ACC112 (cell line): Measurements from ENCODE around the gene PEX11A.

Experiments
- H2AFZ ChIP-seq: fragments of 200-600 bp; sonication (generic); one replicate; pipeline ENCODE4 v1.6.0; 2017; ENCODE audit warnings: antibody characterized with exemption, low read length; ENCODE audit not compliant: unreplicated experiment
- H3K27ac ChIP-seq: fragments of 200-600 bp; sonication (generic); 2 replicates; pipeline ENCODE4 v1.5.1; 2014; ENCODE audit warnings: low read depth, mild to moderate bottlenecking, antibody characterized with exemption, low read length, moderate library complexity
- H3K27me3 ChIP-seq: fragments of 200-600 bp; sonication (generic); 2 replicates; pipeline ENCODE4 v1.6.1; 2014; ENCODE audit warnings: mild to moderate bottlenecking, antibody characterized with exemption, low read length, moderate library complexity, mixed read lengths; ENCODE audit not compliant: insufficient read depth
- H3K36me3 ChIP-seq: fragments of 200-600 bp; sonication (generic); 2 replicates; pipeline ENCODE4 v1.6.1; 2016; ENCODE audit warnings: mild to moderate bottlenecking, antibody characterized with exemption, low read length, moderate library complexity, mixed read lengths; ENCODE audit not compliant: insufficient read depth
- H3K4me1 ChIP-seq: fragments of 200-600 bp; sonication (generic); one replicate; pipeline ENCODE4 v1.6.1; 2016; ENCODE audit warnings: low read length, mixed read lengths; ENCODE audit not compliant: insufficient read depth, unreplicated experiment, control insufficient read depth
- H3K4me3 ChIP-seq: fragments of 200-600 bp; sonication (generic); 2 replicates; pipeline ENCODE4 v1.5.1; 2014; ENCODE audit warnings: mild to moderate bottlenecking, low read depth, low read length
- H3K79me2 ChIP-seq: fragments of 200-600 bp; sonication (generic); one replicate; pipeline ENCODE4 v1.6.0; 2016; ENCODE audit warnings: low read length; ENCODE audit not compliant: control insufficient read depth, unreplicated experiment, insufficient read depth

The PEX11A gene

DNA sequence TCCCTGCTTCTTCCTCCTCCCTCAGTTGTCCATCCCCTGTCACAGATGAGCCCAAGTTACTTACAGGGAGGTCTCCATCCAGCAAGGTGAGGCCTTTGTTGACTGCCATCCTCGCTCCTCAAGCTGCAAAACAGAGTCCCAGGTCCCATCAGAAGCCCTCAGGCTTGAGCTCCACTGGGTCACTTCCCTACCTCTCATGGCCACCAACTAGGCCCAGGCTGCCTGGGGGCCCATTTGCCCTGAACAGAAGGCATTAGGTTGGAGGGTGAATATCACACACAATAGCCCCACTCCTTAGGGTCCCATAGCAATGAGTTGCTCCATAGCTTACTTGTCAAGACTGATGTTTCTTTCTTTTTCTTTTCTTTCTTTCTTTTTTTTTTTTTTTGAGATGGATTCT lies 13.2 kb downstream of the PEX11A start:
- H3K27ac ChIP-seq: no peak overlapping the region
- H3K36me3 ChIP-seq: no peaks in the 10 kb centered on the region
- H3K79me2 ChIP-seq: no peaks in the 10 kb centered on the region
- H2AFZ ChIP-seq: no peak overlapping the region
- H3K27me3 ChIP-seq: no peaks in the 10 kb centered on the region
- H3K4me1 ChIP-seq: peaks cover 23% of the 10 kb centered on the region
- no peak overlapping the region for H3K4me3 ChIP-seq

DNA sequence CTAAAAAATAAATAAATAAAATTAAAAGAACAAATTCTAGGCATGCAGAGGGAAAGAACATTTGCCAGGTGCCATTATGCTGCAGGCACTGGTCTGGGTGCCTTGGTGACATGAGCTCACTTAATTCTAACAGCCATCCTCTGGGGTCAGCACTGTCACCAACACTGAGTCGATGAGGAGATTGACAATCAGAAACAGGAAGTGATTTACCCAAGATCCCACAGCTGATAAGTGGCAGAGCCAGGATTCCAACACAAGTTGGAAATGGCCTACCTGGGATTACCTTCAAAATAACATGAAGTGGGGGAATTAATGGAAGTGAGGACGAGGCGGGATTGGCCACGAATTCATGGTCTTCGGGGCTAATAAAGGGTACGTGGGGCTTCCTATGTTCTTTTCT lies 14.9 kb downstream of the PEX11A start:
- H3K36me3 ChIP-seq: no peaks in the 10 kb centered on the region
- no peaks in the 10 kb centered on the region for H3K79me2 ChIP-seq
- H2AFZ ChIP-seq: no peak overlapping the region
- no peaks in the 10 kb centered on the region for H3K27me3 ChIP-seq
- no peak overlapping the region for H3K27ac ChIP-seq
- H3K4me1 ChIP-seq: peaks cover 14% of the 10 kb centered on the region
- H3K4me3 ChIP-seq: no peak overlapping the region

DNA sequence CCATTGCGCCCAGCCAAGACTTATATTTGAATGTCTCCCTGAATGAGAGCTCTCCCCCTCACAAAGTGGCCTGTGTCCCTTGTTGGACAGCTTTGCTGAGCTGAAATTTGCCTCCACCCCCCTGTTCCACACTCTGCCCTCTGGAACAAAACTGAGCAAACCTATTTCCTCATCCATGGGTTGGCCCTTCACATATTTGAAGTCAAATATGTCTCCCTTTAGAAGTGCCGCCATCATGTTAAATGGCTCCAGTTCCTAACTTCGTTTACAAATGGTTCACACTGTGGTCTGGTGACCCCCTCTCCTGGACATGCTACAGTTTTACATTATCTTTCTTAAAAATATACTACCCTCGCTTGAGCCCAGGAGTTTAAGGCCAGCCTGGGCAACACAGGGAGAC lies 16.0 kb downstream of the PEX11A start:
- Histone ChIP-seq H3K4me3 (no peak overlapping the region), H3K4me1 (peaks cover 5% of the 10 kb centered on the region), H3K27ac (no peak overlapping the region), H3K27me3 (no peaks in the 10 kb centered on the region), H3K79me2 (no peaks in the 10 kb centered on the region), H2AFZ (no peak overlapping the region), H3K36me3 (no peaks in the 10 kb centered on the region)

DNA sequence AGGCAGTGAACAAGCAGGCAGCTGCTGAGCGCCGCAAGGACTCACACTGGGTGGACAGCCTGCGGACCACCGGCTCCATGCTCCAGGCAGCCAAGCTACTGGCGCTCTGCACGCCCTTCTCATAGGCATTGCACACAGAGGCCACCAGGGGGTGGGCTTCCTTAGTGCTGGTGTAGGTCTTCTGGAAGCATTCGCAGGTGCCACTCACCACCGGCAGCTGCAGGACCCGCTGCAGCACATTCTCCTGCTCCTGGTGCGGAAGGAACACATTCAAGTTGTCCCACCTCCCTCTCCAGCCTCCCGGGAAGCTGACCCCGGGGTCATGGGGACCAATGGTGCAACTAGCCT lies 17.4 kb downstream of the PEX11A start:
- Histone ChIP-seq H2AFZ (no peak overlapping the region), H3K27me3 (no peaks in the 10 kb centered on the region), H3K27ac (no peak overlapping the region), H3K79me2 (no peaks in the 10 kb centered on the region), H3K36me3 (no peaks in the 10 kb centered on the region), H3K4me3 (no peak overlapping the region), H3K4me1 (no peaks in the 10 kb centered on the region)

DNA sequence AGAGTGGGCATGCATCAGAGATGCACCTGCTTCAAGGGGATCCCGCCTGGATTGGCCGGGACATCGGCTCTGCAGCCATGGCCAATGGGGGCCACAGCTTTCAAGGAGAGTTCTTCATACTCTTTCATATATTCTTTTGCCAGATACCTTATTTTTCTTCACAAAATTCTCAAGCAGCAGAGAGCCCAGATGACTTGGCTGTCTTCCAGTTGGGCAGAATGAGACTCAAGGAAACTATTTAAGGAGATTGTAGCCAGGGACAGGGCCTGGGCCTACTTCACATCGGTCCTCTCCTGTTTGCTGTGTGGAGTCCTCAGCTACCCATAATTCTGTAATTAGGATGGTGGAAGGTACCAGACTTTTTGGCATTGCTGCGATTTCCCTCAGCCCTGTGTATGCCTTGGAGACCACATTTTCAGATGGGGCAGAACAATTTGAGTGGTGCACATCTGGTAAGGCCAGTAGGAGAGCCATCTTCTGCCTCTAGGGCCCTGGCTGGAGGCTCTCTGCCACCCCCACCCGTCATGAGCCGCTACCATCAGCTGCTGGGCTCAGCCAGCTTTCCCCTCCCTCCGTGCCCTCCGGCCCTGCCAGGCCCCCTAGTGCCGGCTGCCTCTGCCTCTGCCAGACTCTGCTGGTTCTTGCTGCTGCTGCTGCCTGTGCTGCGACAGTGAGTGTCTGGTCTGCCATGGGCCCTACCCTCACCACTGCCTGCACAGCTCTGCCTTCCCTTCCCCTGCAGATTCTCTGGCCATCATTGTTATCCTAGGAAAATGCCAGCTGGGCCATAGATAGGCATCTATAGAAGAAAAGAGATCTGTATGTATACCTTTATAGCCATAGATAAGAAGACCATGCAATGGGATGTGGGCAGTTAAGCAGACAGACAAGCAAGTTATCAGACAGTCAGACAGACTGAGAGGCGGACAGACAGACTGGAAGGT lies 18.1 kb downstream of the PEX11A start:
- no peak overlapping the region for H3K4me3 ChIP-seq
- H3K4me1 ChIP-seq: no peaks in the 10 kb centered on the region
- no peaks in the 10 kb centered on the region for H3K79me2 ChIP-seq
- H3K36me3 ChIP-seq: no peaks in the 10 kb centered on the region
- no peaks in the 10 kb centered on the region for H3K27me3 ChIP-seq
- no peak overlapping the region for H2AFZ ChIP-seq
- no peak overlapping the region for H3K27ac ChIP-seq

DNA sequence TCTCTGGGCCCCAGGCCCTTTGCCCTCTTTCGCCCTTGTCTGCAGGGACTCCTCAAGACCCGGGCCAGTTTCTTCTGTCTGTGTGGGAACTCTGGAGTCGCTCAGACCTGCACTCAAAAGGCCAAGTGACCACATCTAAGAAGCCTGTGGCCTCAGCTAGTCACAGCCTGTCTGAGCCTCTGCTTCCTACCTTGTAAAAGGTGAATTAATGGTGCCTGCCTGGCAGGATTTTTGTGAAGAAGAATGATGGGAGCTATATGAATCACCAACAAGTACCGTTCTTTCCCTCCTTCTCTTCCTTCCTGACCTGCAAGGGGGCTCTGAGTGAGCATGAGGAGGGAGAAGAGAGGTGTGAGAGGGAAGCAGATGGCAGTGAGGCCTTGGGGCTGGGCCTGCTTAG lies 18.9 kb downstream of the PEX11A start:
- H2AFZ ChIP-seq: no peak overlapping the region
- no peaks in the 10 kb centered on the region for H3K27me3 ChIP-seq
- H3K27ac ChIP-seq: no peak overlapping the region
- H3K79me2 ChIP-seq: no peaks in the 10 kb centered on the region
- no peaks in the 10 kb centered on the region for H3K36me3 ChIP-seq
- H3K4me1 ChIP-seq: no peaks in the 10 kb centered on the region
- H3K4me3 ChIP-seq: no peak overlapping the region

DNA sequence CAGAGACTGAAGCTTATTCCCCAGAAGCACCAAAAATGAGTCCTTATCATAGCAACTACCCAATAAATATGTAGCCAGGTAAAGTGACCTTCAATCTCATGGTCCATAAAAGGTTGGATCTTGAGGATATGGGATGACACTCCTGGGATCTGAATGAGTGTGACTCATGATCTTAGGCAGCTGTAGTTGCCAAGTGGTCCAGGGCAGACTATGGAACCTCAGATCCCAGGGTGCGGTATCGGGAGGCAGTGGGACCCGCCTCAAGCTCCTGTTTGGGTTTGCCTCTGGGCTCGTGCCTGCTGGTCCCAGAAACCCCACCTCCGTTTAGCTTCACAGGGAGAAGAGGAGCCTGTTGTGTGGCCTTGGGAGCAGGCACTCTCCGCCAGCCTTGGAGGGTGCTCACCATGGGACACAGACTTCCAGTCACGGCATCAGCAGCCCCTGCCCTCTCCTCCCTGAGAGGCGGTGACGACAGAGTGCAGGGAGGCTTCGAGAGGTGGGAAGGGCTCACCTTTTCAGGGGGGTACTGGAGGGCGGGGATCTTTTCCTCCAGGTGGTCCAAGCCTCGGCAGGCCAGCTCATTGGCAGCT lies 19.5 kb downstream of the PEX11A start:
- H3K4me1 ChIP-seq: peaks cover under 1% of the 10 kb centered on the region
- H2AFZ ChIP-seq: no peak overlapping the region
- H3K79me2 ChIP-seq: no peaks in the 10 kb centered on the region
- no peak overlapping the region for H3K4me3 ChIP-seq
- H3K36me3 ChIP-seq: no peaks in the 10 kb centered on the region
- H3K27ac ChIP-seq: no peak overlapping the region
- no peaks in the 10 kb centered on the region for H3K27me3 ChIP-seq

DNA sequence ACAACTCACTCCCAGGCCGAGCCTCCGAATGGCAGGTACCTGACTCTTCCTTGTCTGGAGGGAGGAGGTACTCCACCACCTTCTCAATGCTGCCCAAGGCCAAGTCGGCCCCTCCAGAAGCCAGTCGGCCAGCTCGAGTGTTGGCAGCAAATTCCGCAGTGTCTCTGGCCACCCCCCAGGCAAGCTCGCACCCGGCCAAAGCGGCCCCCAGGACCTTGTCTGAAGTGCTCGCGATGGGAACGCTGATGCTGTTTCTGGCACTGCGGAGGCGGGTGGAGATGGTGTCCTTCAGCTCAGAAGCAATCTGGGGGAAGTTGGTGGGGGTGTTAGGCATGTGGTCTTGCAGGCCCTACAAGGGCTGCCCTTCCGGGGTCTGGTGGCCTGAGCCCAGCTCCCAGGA lies 20.6 kb downstream of the PEX11A start:
- H2AFZ ChIP-seq: no peak overlapping the region
- peaks cover 6% of the 10 kb centered on the region for H3K4me1 ChIP-seq
- H3K27me3 ChIP-seq: no peaks in the 10 kb centered on the region
- H3K27ac ChIP-seq: no peak overlapping the region
- H3K4me3 ChIP-seq: no peak overlapping the region
- H3K79me2 ChIP-seq: no peaks in the 10 kb centered on the region
- no peaks in the 10 kb centered on the region for H3K36me3 ChIP-seq

DNA sequence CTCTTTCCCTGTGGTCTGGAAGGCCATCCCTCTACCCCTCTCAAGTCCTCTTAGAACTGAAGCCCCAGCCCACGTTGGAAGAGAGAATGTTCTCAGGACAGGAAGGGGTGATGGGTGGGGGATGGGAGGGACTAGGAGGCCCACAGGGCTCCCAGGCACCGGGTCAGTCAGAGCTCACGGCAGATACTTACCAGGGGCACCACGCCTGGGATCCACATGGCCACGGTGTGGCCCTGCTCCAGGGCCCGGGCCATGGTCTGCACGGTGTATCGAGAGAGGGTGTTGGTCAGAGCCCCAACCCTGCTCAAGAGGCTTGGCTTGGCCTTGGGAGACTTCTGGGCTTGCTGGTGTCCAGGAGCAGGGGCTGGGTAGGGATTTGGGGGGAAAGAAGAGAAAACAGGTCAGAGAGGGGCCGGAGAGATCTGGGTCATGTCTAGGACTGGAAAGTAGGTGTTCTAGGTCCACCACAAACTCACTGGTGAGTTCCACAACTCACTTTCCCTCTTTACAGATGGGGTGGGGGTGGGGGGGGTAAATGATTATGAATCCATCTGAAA lies 21.2 kb downstream of the PEX11A start:
- peaks cover 10% of the 10 kb centered on the region for H3K4me1 ChIP-seq

DNA sequence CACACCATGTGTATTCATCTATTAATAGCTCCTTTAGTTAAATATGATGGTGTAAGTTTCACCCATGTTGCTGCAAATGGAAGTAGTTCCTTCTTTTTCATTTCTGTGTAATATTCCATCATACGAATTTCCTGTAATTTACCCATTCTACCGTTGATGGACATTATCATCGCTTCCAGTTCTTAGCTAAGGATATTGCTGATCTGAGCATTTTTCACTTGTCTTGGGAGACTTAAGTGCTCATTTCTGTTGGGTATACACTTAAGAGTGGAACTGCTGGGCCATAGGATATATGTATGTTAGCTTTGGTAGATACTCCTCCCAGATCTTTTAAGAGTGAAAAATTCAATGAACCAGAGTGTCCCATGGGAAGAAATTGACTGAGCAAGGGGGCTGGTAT lies 22.4 kb downstream of the PEX11A start:
- Histone ChIP-seq H3K79me2 (no peaks in the 10 kb centered on the region), H3K4me1 (peaks cover 13% of the 10 kb centered on the region), H3K27me3 (no peaks in the 10 kb centered on the region), H3K4me3 (no peak overlapping the region), H2AFZ (no peak overlapping the region), H3K36me3 (no peaks in the 10 kb centered on the region), H3K27ac (no peak overlapping the region)

More for the DNA sequence above, 21.2 kb downstream of the PEX11A start:
- H3K27me3 ChIP-seq: no peaks in the 10 kb centered on the region
- no peak overlapping the region for H3K27ac ChIP-seq
- H2AFZ ChIP-seq: no peak overlapping the region
- no peak overlapping the region for H3K4me3 ChIP-seq
- no peaks in the 10 kb centered on the region for H3K79me2 ChIP-seq
- no peaks in the 10 kb centered on the region for H3K36me3 ChIP-seq

DNA sequence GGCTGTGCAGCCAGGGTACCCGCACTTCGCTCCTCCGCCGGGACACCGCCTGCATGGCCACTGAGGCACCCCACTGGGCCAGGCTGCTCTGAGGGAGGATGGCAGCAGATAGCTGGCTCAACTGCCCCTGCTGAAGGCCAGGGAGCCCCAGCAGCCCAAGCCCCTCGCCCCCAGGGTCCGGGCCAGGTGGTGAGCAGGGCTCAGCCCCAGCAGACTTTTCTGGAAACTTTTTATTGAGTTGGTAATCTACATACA lies 22.9 kb downstream of the PEX11A start:
- no peaks in the 10 kb centered on the region for H3K36me3 ChIP-seq
- no peak overlapping the region for H2AFZ ChIP-seq

More for the DNA sequence above, 22.9 kb downstream of the PEX11A start:
- Histone ChIP-seq H3K4me1 (peaks cover 18% of the 10 kb centered on the region), H3K79me2 (no peaks in the 10 kb centered on the region), H3K27ac (no peak overlapping the region), H3K27me3 (no peaks in the 10 kb centered on the region), H3K4me3 (no peak overlapping the region)
